Panc1 (cell line): ENCODE measurements around the gene DIDO1. TPM values are rescaled to one million over a fixed set of nuclear protein-coding genes. Genes with fewer than 3 reads are reported as not detected.

ENCODE experiments used
- ATAC-seq: fragments of 200-7000 bp; cut with Tn5 transposase; 2 replicates; pipeline ENCODE4 v1.9.1; 2020; ENCODE audit warnings: mild to moderate bottlenecking, moderate library complexity
- BruUV-seq: library from RNA; stranded (reverse); fragments of 400-500 nt; replicated peaks from 2 replicates; lab custom pipeline; 2021; lab: Mats Ljungman, UMichigan
- CTCF ChIA-PET: fragments of 300-600 bp; sonication (Branson Sonifier 250); formaldehyde crosslinking; loops from one replicate; lab custom pipeline; 2022; ENCODE audit warnings: antibody characterized with exemption; lab: Charles Lee
- POLR2A ChIA-PET: fragments of 300-600 bp; sonication (Branson Sonifier 250); formaldehyde crosslinking; loops from one replicate; lab custom pipeline; 2022; ENCODE audit warnings: antibody characterized with exemption; lab: Charles Lee
- DNase-seq: peaks from one replicate; pipeline ENCODE4 v3.0.0-alpha.2; 2010; ENCODE audit warnings: low read depth, low spot score
- H3K27ac ChIP-seq: 2 replicates; pipeline ENCODE4 v1.5.1; 2011; ENCODE audit warnings: mild to moderate bottlenecking, low read length, inconsistent platforms
- H3K27me3 ChIP-seq: fragments of 200-500 bp; sonication (Bioruptor generic); 2 replicates; pipeline ENCODE4 v1.6.0; 2014; ENCODE audit warnings: low read length, inconsistent platforms; ENCODE audit not compliant: control insufficient read depth, insufficient read depth
- H3K36me3 ChIP-seq: fragments of 200-500 bp; sonication (Bioruptor generic); 2 replicates; pipeline ENCODE4 v1.5.1; 2014; ENCODE audit warnings: inconsistent platforms, mild to moderate bottlenecking, low read length, moderate library complexity; ENCODE audit not compliant: control insufficient read depth, insufficient read depth
- H3K4me1 ChIP-seq: 2 replicates; pipeline ENCODE4 v1.5.1; 2011; ENCODE audit warnings: inconsistent platforms, mild to moderate bottlenecking, low read length, moderate library complexity; ENCODE audit not compliant: control insufficient read depth, insufficient read depth
- H3K4me3 ChIP-seq, 2 experiments: 2 replicates each; pipeline ENCODE4 v1.5.1; 2011 to 2012; ENCODE audit warnings: low read depth in 2 of 2, low read length in 2 of 2, mild to moderate bottlenecking in 2 of 2, inconsistent platforms in 1 of 2, moderate library complexity in 1 of 2
- H3K9me3 ChIP-seq: fragments of 200-500 bp; sonication (Bioruptor generic); 2 replicates; pipeline ENCODE4 v1.5.1; 2014; ENCODE audit warnings: low read depth, mild to moderate bottlenecking, inconsistent platforms, low read length, moderate library complexity; ENCODE audit not compliant: control insufficient read depth, insufficient read depth
- CTCF ChIP-seq: fragments of 450-650 bp; IDR thresholded peaks from 2 replicates; pipeline ENCODE4 v1.5.1; 2017; ENCODE audit warnings: mild to moderate bottlenecking
- POLR2AphosphoS5 ChIP-seq: IDR thresholded peaks from 2 replicates; pipeline ENCODE4 v1.6.1; 2012; ENCODE audit warnings: mild to moderate bottlenecking, low read depth, low read length, moderate library complexity
- SIN3A ChIP-seq: IDR thresholded peaks from 2 replicates; pipeline ENCODE4 v1.6.1; 2012; ENCODE audit warnings: low read depth, mild to moderate bottlenecking, low read length, moderate library complexity, borderline replicate concordance; ENCODE audit not compliant: insufficient read depth
- TCF7L2 ChIP-seq: IDR thresholded peaks from 2 replicates; pipeline ENCODE4 v1.6.1; 2011; ENCODE audit warnings: mild to moderate bottlenecking, low read depth, low read length, inconsistent platforms
- in situ Hi-C: cut with HindIII; loops from 2 replicates; pipeline ENCODE4 v1.10.0; 2016; ENCODE audit warnings: low sequenced_read_pairs, low pct_unique_long_range_greater_than_20kb
- intact Hi-C: fragments of 100-400 bp; cut with micrococcal nuclease; formaldehyde crosslinking; loops from one replicate; pipeline ENCODE4 v1.10.0; 2022; ENCODE audit not compliant: unreplicated experiment
- total RNA-seq: library from RNA; stranded (reverse); gene quantifications from one replicate; pipeline ENCODE4 v1.2.1, GENCODE V29; 2021; ENCODE audit not compliant: unreplicated experiment
- TF ChIP-seq, protein P1 (sequence below), 2 experiments: IDR thresholded peaks; 2 replicates each; pipeline ENCODE4 v1.6.1; 2011 to 2012; ENCODE audit warnings: low read depth in 2 of 2, control low read depth in 1 of 2, low read length in 1 of 2, mild to moderate bottlenecking in 1 of 2, moderate library complexity in 1 of 2; ENCODE audit not compliant: insufficient read depth in 1 of 2

Gene DIDO1
- total RNA-seq, 1 experiment from 2014 or later: 57.3 TPM

GRCh38 chr20:62876501-62876901, 49.8 kb downstream of the DIDO1 start:
- no peaks in the 10 kb centered on the region for H3K9me3 ChIP-seq
- ATAC-seq (peak; percentile 19), DNase-seq (no peak)
- POLR2A ChIA-PET: no interaction called here
- H3K36me3 ChIP-seq: no peaks in the 10 kb centered on the region
- no peak overlapping the region for H3K4me3 ChIP-seq
- TF ChIP-seq, protein P1, sequence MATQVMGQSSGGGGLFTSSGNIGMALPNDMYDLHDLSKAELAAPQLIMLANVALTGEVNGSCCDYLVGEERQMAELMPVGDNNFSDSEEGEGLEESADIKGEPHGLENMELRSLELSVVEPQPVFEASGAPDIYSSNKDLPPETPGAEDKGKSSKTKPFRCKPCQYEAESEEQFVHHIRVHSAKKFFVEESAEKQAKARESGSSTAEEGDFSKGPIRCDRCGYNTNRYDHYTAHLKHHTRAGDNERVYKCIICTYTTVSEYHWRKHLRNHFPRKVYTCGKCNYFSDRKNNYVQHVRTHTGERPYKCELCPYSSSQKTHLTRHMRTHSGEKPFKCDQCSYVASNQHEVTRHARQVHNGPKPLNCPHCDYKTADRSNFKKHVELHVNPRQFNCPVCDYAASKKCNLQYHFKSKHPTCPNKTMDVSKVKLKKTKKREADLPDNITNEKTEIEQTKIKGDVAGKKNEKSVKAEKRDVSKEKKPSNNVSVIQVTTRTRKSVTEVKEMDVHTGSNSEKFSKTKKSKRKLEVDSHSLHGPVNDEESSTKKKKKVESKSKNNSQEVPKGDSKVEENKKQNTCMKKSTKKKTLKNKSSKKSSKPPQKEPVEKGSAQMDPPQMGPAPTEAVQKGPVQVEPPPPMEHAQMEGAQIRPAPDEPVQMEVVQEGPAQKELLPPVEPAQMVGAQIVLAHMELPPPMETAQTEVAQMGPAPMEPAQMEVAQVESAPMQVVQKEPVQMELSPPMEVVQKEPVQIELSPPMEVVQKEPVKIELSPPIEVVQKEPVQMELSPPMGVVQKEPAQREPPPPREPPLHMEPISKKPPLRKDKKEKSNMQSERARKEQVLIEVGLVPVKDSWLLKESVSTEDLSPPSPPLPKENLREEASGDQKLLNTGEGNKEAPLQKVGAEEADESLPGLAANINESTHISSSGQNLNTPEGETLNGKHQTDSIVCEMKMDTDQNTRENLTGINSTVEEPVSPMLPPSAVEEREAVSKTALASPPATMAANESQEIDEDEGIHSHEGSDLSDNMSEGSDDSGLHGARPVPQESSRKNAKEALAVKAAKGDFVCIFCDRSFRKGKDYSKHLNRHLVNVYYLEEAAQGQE (IDR thresholded peaks at IDR 0.05; ENCODE audit: insufficient read depth in 1 of 2, low read depth in 2 of 2, low read length in 1 of 2): no peak
- no peak for TF ChIP-seq TCF7L2
- no peak for TF ChIP-seq POLR2AphosphoS5
- no peak for TF ChIP-seq CTCF
- TF ChIP-seq SIN3A: no peak
- intact Hi-C loops (no loop called here), in situ Hi-C loops (no loop called here)
- CTCF ChIA-PET: no interaction called here
- peaks cover 45% of the 10 kb centered on the region for H3K4me1 ChIP-seq
- no peaks in the 10 kb centered on the region for H3K27me3 ChIP-seq
- peak overlapping the region; percentile 98 for H3K27ac ChIP-seq
- no TSS peak for BruUV-seq

DNA sequence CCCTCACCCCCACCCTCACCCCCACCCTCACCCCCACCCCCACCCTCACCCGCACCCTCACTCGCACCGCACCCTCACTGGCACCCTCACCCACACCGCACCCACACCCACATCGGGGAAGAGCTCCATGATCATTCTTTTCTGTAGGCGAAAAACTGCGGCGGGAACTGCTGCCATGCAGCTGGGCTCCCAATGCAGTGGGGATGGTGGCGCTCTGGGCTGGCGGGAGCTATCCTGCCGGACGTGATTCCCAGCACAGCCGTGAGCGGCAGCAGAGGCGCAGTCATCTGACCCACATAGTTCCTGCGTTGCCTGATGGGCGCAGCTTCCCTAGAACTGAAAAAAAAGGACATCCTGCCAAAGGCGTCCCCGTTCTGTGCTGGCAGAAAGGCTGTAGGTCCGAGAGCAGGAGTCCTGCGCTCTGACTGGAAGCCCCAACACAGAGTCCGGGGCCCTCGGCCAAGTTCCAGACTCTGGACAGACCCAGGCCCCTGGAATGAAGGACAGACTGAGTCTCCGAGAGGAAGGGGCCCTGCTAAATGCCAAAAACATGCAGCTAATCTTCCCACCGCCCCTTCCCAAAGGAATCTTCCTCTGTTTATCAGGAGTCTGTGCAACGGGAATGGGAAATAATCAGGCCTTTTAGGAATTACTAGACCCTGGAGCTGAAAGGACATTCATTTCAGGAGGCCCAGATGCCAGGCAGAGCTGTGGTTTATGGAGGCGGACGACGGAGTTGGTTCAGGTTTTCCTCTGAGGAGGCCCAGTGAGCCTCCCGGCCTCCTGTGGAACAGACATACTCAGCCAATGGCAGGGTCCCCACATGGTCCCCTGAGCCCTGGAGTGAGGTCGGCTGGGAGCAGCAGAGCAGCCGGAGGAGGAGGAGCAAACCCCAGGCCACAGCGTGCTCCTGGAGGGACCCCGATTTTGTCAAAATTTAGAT, 50.6 kb downstream of the DIDO1 start:
- H3K4me3 ChIP-seq: peak overlapping the region in 1 of 2 experiments; percentile 11; a peak in 1 of 4 replicates
- no TSS peak for BruUV-seq
- POLR2A ChIA-PET: no interaction called here

More for the DNA sequence above, 50.6 kb downstream of the DIDO1 start:
- H3K9me3 ChIP-seq: no peaks in the 10 kb centered on the region
- peak overlapping the region; percentile 98 for H3K27ac ChIP-seq
- DNase-seq (no peak), ATAC-seq (peak; percentile 85)
- H3K27me3 ChIP-seq: no peaks in the 10 kb centered on the region
- CTCF ChIA-PET: interaction anchor here (1.3 kb wide), 1 partner anchor 12 kb away, joined by 3 read pairs; no protein-coding TSS in a partner anchor
- intact Hi-C loops: no loop called here
- TF ChIP-seq, protein P1 (IDR thresholded peaks at IDR 0.05; ENCODE audit: insufficient read depth in 1 of 2, low read depth in 2 of 2, low read length in 1 of 2): no peak
- peak; percentile 17; the same call in 1 of the 2 replicates for TF ChIP-seq POLR2AphosphoS5
- in situ Hi-C loops: no loop called here
- H3K4me1 ChIP-seq: peaks cover 45% of the 10 kb centered on the region
- H3K36me3 ChIP-seq: no peaks in the 10 kb centered on the region
